ENCODE data around the gene MEIS2.

The MEIS2 gene

GRCh38 chr15:37107071-37107743, 6.9 kb upstream of the MEIS2 start:
- Mint-ChIP-seq H3K4me1 (peaks cover 30% of the 10 kb centered on the region), H3K27me3 (peaks cover 96% of the 10 kb centered on the region), H3K9me3 (peaks cover 6% of the 10 kb centered on the region), H3K4me3 (no peak overlapping the region), H3K36me3 (peaks cover 4% of the 10 kb centered on the region), H3K27ac (no peak overlapping the region)
- no peak for ATAC-seq

GRCh38 chr15:37106490-37107001, 6.2 kb upstream of the MEIS2 start:
- H3K9me3 Mint-ChIP-seq, result peaks cover 6% of the 10 kb centered on the region
- no peak for ATAC-seq
- H3K4me3 Mint-ChIP-seq, result peak overlapping the region; percentile 24
- H3K4me1 Mint-ChIP-seq, result peaks cover 28% of the 10 kb centered on the region
- peaks cover 96% of the 10 kb centered on the region for H3K27me3 Mint-ChIP-seq
- H3K27ac Mint-ChIP-seq, result no peak overlapping the region
- peaks cover 6% of the 10 kb centered on the region for H3K36me3 Mint-ChIP-seq

GRCh38 chr15:37105889-37106288, 5.5 kb upstream of the MEIS2 start:
- no peak overlapping the region for H3K4me3 Mint-ChIP-seq
- H3K9me3 Mint-ChIP-seq, result peaks cover 3% of the 10 kb centered on the region
- no peak overlapping the region for H3K27ac Mint-ChIP-seq
- H3K27me3 Mint-ChIP-seq, result peaks cover 96% of the 10 kb centered on the region
- no peak for ATAC-seq
- H3K4me1 Mint-ChIP-seq, result peaks cover 27% of the 10 kb centered on the region
- peaks cover 6% of the 10 kb centered on the region for H3K36me3 Mint-ChIP-seq

GRCh38 chr15:37105029-37105428, 4.7 kb upstream of the MEIS2 start:
- Mint-ChIP-seq H3K4me3 (no peak overlapping the region), H3K9me3 (peaks cover 3% of the 10 kb centered on the region), H3K27me3 (peaks cover 96% of the 10 kb centered on the region), H3K27ac (no peak overlapping the region), H3K36me3 (peaks cover 6% of the 10 kb centered on the region), H3K4me1 (peaks cover 28% of the 10 kb centered on the region)
- ATAC-seq, result no peak

- peaks cover 26% of the 10 kb centered on the region for H3K4me1 Mint-ChIP-seq
- peaks cover 96% of the 10 kb centered on the region for H3K27me3 Mint-ChIP-seq
- H3K9me3 Mint-ChIP-seq, result peaks cover 3% of the 10 kb centered on the region
Measured at GRCh38 chr15:37104424-37104981, 4.2 kb upstream of the MEIS2 start.

GRCh38 chr15:37103475-37104423, 3.4 kb upstream of the MEIS2 start:
- Mint-ChIP-seq H3K4me3 (no peak overlapping the region), H3K4me1 (peaks cover 29% of the 10 kb centered on the region), H3K9me3 (peaks cover 3% of the 10 kb centered on the region), H3K27me3 (peaks cover 96% of the 10 kb centered on the region), H3K36me3 (peaks cover 6% of the 10 kb centered on the region), H3K27ac (no peak overlapping the region)
- no peak for ATAC-seq

More at GRCh38 chr15:37104424-37104981, 4.2 kb upstream of the MEIS2 start:
- no peak for ATAC-seq
- Mint-ChIP-seq H3K27ac (no peak overlapping the region), H3K4me3 (no peak overlapping the region), H3K36me3 (peaks cover 6% of the 10 kb centered on the region)

GRCh38 chr15:37103163-37103435, 2.8 kb upstream of the MEIS2 start:
- Mint-ChIP-seq H3K9me3 (peaks cover 3% of the 10 kb centered on the region), H3K36me3 (peaks cover 6% of the 10 kb centered on the region), H3K27me3 (peaks cover 96% of the 10 kb centered on the region), H3K4me3 (no peak overlapping the region), H3K27ac (no peak overlapping the region), H3K4me1 (peaks cover 35% of the 10 kb centered on the region)
- ATAC-seq, result no peak

GRCh38 chr15:37102305-37103162, 2.2 kb upstream of the MEIS2 start:
- Mint-ChIP-seq H3K27me3 (peaks cover 96% of the 10 kb centered on the region), H3K36me3 (peaks cover 6% of the 10 kb centered on the region), H3K4me1 (peaks cover 41% of the 10 kb centered on the region), H3K4me3 (peak overlapping the region; percentile 13), H3K9me3 (peaks cover 2% of the 10 kb centered on the region), H3K27ac (no peak overlapping the region)
- no peak for ATAC-seq

- no peaks in the 10 kb centered on the region for H3K9me3 Mint-ChIP-seq
- H3K4me1 Mint-ChIP-seq, result peaks cover 47% of the 10 kb centered on the region
Measured at GRCh38 chr15:37101980-37102304, 1.6 kb upstream of the MEIS2 start.

GRCh38 chr15:37100966-37101215, 542 bp upstream of the MEIS2 start:
- Mint-ChIP-seq H3K4me1 (peaks cover 41% of the 10 kb centered on the region), H3K9me3 (no peaks in the 10 kb centered on the region), H3K4me3 (peak overlapping the region; percentile 91), H3K36me3 (peaks cover 6% of the 10 kb centered on the region), H3K27ac (peak overlapping the region; percentile 53), H3K27me3 (peaks cover 96% of the 10 kb centered on the region)
- no peak for ATAC-seq

More at GRCh38 chr15:37101980-37102304, 1.6 kb upstream of the MEIS2 start:
- Mint-ChIP-seq H3K36me3 (peaks cover 6% of the 10 kb centered on the region), H3K27ac (no peak overlapping the region), H3K4me3 (peak overlapping the region; percentile 91), H3K27me3 (peaks cover 96% of the 10 kb centered on the region)
- no peak for ATAC-seq

GRCh38 chr15:37099319-37100108, 835 bp downstream of the MEIS2 start:
- Mint-ChIP-seq H3K27me3 (peaks cover 100% of the 10 kb centered on the region), H3K27ac (peak overlapping the region; percentile 53), H3K4me3 (peak overlapping the region; percentile 91), H3K36me3 (peaks cover 6% of the 10 kb centered on the region), H3K9me3 (no peaks in the 10 kb centered on the region), H3K4me1 (peaks cover 41% of the 10 kb centered on the region)
- ATAC-seq, result no peak

GRCh38 chr15:37098468-37099318, 1.7 kb downstream of the MEIS2 start:
- peaks cover 6% of the 10 kb centered on the region for H3K36me3 Mint-ChIP-seq
- H3K27ac Mint-ChIP-seq, result no peak overlapping the region
- peaks cover 41% of the 10 kb centered on the region for H3K4me1 Mint-ChIP-seq
- H3K27me3 Mint-ChIP-seq, result peaks cover 100% of the 10 kb centered on the region
- peak overlapping the region; percentile 76 for H3K4me3 Mint-ChIP-seq
- no peaks in the 10 kb centered on the region for H3K9me3 Mint-ChIP-seq
- peak; percentile 7 for ATAC-seq

- Mint-ChIP-seq H3K9me3 (no peaks in the 10 kb centered on the region), H3K27me3 (peaks cover 97% of the 10 kb centered on the region), H3K36me3 (peaks cover 3% of the 10 kb centered on the region), H3K27ac (no peak overlapping the region), H3K4me3 (peak overlapping the region; percentile 65), H3K4me1 (peaks cover 41% of the 10 kb centered on the region)
- no peak for ATAC-seq
Measured at GRCh38 chr15:37097144-37097919, 3.0 kb downstream of the MEIS2 start.
